Brain microvascular endothelial cell (primary cell): Measurements from ENCODE around the gene PCDHB5.
"Not testable (repeated sequence)": the region's sequence is repeated elsewhere in the genome, so short reads cannot be mapped to it uniquely, and the experiment has no call there.

Experiments
- DNase-seq: peaks from one replicate; pipeline ENCODE4 v3.0.0-alpha.2; 2020
- H3K27ac ChIP-seq: fragments of 250-450 bp; sonication (Bioruptor Pico); 2 replicates; pipeline ENCODE4 v1.5.1; 2020; ENCODE audit warnings: mild to moderate bottlenecking, moderate library complexity
- H3K27me3 ChIP-seq: fragments of 250-450 bp; sonication (Bioruptor Pico); replicated peaks from 2 replicates; pipeline ENCODE4 v1.5.1; 2020; ENCODE audit warnings: mild to moderate bottlenecking
- H3K36me3 ChIP-seq: fragments of 250-450 bp; sonication (Bioruptor Pico); replicated peaks from 2 replicates; pipeline ENCODE4 v1.5.1; 2020; ENCODE audit warnings: mild to moderate bottlenecking
- H3K4me3 ChIP-seq: 2 replicates; pipeline ENCODE4 v1.5.1; 2011; ENCODE audit warnings: low read depth, mild to moderate bottlenecking, control low read depth, low read length, moderate library complexity
- in situ Hi-C: cut with HindIII; loops from 2 replicates; pipeline ENCODE4 v1.10.0; 2017; ENCODE audit warnings: low sequenced_read_pairs, low pct_ligation_motif_present
- TF ChIP-seq, protein P1 (sequence below): IDR thresholded peaks from 2 replicates; pipeline ENCODE4 v1.5.1; 2011; ENCODE audit warnings: low read depth, mild to moderate bottlenecking, moderate library complexity, low read length, control low read depth, inconsistent platforms; ENCODE audit errors: missing control alignments

The PCDHB5 gene

DNA sequence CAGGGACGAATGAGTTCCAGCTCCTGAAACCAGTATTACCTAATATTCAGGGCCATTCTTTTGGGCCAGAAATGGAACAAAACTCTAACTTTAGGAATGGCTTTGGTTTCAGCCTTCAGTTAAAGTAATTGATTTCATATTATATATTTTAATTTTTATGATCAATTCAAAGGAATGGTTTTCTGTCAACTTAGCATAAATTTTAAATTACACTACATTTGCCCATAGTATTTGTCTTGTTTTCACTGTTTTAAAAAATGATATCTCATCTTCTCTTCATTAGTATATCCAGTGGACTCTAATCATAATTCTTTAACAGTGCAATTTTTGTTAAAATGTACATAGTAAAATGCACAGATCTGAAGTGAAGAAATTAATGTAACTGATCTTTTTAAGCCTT lies 45.3 kb downstream of the PCDHB5 start:
- in situ Hi-C loops, result no loop called here
- H3K27ac ChIP-seq, result no peak overlapping the region
- H3K27me3 ChIP-seq, result no peaks in the 10 kb centered on the region
- TF ChIP-seq, protein P1, sequence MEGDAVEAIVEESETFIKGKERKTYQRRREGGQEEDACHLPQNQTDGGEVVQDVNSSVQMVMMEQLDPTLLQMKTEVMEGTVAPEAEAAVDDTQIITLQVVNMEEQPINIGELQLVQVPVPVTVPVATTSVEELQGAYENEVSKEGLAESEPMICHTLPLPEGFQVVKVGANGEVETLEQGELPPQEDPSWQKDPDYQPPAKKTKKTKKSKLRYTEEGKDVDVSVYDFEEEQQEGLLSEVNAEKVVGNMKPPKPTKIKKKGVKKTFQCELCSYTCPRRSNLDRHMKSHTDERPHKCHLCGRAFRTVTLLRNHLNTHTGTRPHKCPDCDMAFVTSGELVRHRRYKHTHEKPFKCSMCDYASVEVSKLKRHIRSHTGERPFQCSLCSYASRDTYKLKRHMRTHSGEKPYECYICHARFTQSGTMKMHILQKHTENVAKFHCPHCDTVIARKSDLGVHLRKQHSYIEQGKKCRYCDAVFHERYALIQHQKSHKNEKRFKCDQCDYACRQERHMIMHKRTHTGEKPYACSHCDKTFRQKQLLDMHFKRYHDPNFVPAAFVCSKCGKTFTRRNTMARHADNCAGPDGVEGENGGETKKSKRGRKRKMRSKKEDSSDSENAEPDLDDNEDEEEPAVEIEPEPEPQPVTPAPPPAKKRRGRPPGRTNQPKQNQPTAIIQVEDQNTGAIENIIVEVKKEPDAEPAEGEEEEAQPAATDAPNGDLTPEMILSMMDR, result no peak
- H3K4me3 ChIP-seq, result no peak overlapping the region
- no peak for DNase-seq
- H3K36me3 ChIP-seq, result no peaks in the 10 kb centered on the region

DNA sequence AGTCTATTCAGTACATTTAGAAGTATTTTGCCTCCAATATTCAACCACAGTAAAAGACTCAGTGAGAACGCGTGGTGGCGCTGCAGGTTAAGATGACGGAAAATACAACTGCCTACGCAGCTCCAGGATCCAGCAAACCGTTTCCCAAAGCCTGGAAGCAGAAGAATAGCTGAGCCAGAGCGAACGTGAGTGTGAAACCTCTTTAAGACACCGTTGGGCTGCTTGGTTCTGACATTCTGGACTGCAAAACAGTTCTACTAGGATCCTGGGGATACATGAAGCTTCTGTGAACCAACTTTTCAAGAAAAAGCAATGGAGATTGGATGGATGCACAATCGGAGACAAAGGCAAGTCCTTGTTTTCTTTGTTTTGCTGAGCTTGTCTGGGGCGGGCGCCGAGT lies 47.2 kb downstream of the PCDHB5 start, which contains the start of gene PCDHB16:
TSS of gene PCDHB16 (plus strand) at position 140 of the 400 bp plus-strand sequence. CDS start at position 313, 173 bp downstream.
- TF ChIP-seq, protein P1, result no peak
- in situ Hi-C loops, result no loop called here
- H3K4me3 ChIP-seq, result no peak within 1 kb of the TSS
- H3K27ac ChIP-seq, result no peak within 1 kb of the TSS
- no peak for DNase-seq
- no peaks in the 10 kb centered on the region for H3K27me3 ChIP-seq
- no peaks in the 10 kb centered on the region for H3K36me3 ChIP-seq

DNA sequence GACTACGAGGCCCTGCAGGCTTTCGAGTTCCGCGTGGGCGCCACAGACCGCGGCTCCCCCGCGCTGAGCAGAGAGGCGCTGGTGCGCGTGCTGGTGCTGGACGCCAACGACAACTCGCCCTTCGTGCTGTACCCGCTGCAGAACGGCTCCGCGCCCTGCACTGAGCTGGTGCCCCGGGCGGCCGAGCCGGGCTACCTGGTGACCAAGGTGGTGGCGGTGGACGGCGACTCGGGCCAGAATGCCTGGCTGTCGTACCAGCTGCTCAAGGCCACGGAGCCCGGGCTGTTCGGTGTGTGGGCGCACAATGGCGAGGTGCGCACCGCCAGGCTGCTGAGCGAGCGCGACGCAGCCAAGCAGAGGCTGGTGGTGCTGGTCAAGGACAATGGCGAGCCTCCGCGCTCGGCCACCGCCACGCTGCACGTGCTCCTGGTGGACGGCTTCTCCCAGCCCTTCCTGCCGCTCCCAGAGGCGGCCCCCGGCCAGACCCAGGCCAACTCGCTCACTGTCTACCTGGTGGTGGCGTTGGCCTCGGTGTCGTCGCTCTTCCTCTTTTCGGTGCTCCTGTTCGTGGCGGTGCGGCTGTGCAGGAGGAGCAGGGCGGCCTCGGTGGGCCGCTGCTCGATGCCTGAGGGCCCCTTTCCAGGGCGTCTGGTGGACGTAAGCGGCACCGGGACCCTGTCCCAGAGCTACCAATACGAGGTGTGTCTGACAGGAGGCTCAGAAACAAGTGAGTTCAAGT lies 49.3 kb downstream of the PCDHB5 start:
- H3K36me3 ChIP-seq, H3K4me3 ChIP-seq, H3K27ac ChIP-seq, in situ Hi-C loops, H3K27me3 ChIP-seq, DNase-seq: not testable (repeated sequence)

DNA sequence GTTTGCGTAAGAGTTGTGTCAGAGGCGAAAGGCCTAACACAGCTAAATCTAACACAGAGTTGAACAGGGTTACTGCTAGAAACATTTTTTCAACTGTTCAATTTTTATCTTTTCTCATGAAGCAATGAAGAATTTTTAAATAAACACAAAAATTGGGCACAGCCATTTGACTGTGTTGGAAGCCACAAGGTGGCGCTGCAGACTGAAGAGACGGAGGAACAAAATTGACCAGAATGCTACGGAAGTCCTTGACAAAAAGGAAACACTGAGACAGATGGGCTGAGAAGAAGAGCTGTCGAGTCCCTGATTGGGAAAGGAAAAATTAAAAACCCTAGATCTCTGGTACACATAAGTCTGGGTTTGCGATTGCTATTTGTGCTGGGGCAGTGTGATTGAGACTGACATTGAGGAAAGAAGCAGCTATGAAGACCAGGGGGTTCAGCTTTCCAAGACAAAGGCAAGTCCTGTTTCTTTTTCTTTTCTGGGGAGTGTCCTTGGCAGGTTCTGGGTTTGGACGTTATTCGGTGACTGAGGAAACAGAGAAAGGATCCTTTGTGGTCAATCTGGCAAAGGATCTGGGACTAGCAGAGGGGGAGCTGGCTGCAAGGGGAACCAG lies 52.0 kb downstream of the PCDHB5 start, which contains the start of gene PCDHB9:
TSS of gene PCDHB9 (plus strand) at position 265 of the 616 bp plus-strand sequence. CDS start at position 423, 158 bp downstream.
- Histone ChIP-seq H3K4me3 (no peak within 1 kb of the TSS), H3K27me3 (no peaks in the 10 kb centered on the region), H3K36me3 (no peaks in the 10 kb centered on the region), H3K27ac (no peak within 1 kb of the TSS)
- TF ChIP-seq, protein P1, result peak; percentile 44
- no peak for DNase-seq
- in situ Hi-C loops, result no loop called here
